ENCODE data around the gene RYR3. TPM values are rescaled to one million over a fixed set of nuclear protein-coding genes. Genes with fewer than 3 reads are reported as not detected.
"Not testable (repeated sequence)": the region's sequence is repeated elsewhere in the genome, so short reads cannot be mapped to it uniquely, and the experiment has no call there.

The RYR3 gene
- total and polyA plus RNA-seq, 2 donors (not counting 1 experiment from before 2014, with no cell fraction given) = 0.17 TPM; not detected in 1

DNA sequence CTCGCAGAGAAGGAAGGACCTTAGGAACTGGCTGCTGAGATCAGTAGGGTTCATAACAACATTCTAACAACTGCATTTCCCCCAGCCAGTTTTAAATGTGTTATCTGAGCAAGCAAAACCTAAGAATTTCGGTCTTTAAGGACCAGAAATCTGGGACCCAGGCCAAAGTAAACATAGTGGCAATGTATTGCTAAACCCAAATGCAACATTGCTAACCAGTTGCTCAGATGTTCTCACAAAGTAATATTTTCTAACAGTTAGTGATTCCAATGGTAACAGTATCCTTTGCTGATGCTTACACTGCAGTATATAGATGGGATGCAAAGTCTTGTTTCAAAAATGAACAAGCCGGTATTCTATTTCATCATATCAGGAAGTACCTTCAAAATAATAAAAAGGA lies 254.3 kb downstream of the RYR3 start:
- Histone ChIP-seq H3K27me3 (ENCODE audit: control insufficient read depth, insufficient read depth, low read length) (no peaks in the 10 kb centered on the region), H3K4me2 (ENCODE audit: extremely low read depth, insufficient read depth, low read length) (no peak overlapping the region), H2AFZ (ENCODE audit: low read length) (no peak overlapping the region), H3K79me2 (ENCODE audit: control insufficient read depth, insufficient read depth, low read length) (no peaks in the 10 kb centered on the region), H3K27ac (ENCODE audit: insufficient read depth, low read length) (no peak overlapping the region), H3K4me3 (replicated peaks in 1 of 4; ENCODE audit: control extremely low read depth in 1 of 4, insufficient read depth in 1 of 4, low read depth in 3 of 4, low read length in 4 of 4) (no peak overlapping the region), H3K4me1 (ENCODE audit: control insufficient read depth, extremely low read depth, insufficient read depth, low read length) (no peaks in the 10 kb centered on the region), H3K36me3 (ENCODE audit: control insufficient read depth, insufficient read depth, low read length) (no peaks in the 10 kb centered on the region), H3K9me3 (ENCODE audit: control insufficient read depth, insufficient read depth, low read depth, low read length) (no peaks in the 10 kb centered on the region), H3K9ac (ENCODE audit: insufficient read depth, low read length) (no peak overlapping the region), H4K20me1 (ENCODE audit: control insufficient read depth, extremely low read depth, insufficient read depth, low read length) (no peaks in the 10 kb centered on the region)
- TF ChIP-seq EZH2 (IDR thresholded peaks at IDR 0.05; ENCODE audit: low read length, missing control alignments) (no peak), CTCF (conservative IDR thresholded peaks at IDR 0.05 in 1 of 2, IDR thresholded peaks at IDR 0.05 in 1 of 2; ENCODE audit: low read depth in 1 of 2, low read length in 2 of 2) (no peak)
- DNase-seq (ENCODE audit: low read depth in 2 of 2) = peak; percentile 58 to 88

DNA sequence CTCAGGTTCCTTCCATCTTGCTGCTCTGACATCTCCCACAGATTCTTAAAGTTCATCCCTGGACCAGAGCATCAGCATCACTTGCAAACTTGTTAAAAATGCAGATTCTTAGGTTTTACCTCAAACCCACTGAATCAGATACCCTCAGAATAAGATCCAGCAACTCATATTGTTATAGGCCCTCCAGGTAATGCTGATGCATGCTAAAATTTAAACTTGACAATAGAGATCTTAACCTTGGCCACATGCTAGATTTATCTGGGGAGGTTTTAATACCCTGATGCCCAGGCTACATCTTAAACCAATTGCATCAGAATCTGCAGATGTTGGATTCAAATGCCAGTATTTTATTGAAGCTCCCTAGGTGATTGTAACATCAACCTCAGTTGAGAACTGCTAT lies 256.9 kb downstream of the RYR3 start:
- Histone ChIP-seq H2AFZ (ENCODE audit: low read length) (no peak overlapping the region), H3K4me2 (ENCODE audit: extremely low read depth, insufficient read depth, low read length) (no peak overlapping the region), H3K79me2 (ENCODE audit: control insufficient read depth, insufficient read depth, low read length) (no peaks in the 10 kb centered on the region), H3K4me1 (ENCODE audit: control insufficient read depth, extremely low read depth, insufficient read depth, low read length) (no peaks in the 10 kb centered on the region), H3K27ac (ENCODE audit: insufficient read depth, low read length) (no peak overlapping the region), H3K4me3 (replicated peaks in 1 of 4; ENCODE audit: control extremely low read depth in 1 of 4, insufficient read depth in 1 of 4, low read depth in 3 of 4, low read length in 4 of 4) (no peak overlapping the region), H3K9me3 (ENCODE audit: control insufficient read depth, insufficient read depth, low read depth, low read length) (no peaks in the 10 kb centered on the region), H3K27me3 (ENCODE audit: control insufficient read depth, insufficient read depth, low read length) (no peaks in the 10 kb centered on the region), H3K9ac (ENCODE audit: insufficient read depth, low read length) (no peak overlapping the region), H3K36me3 (ENCODE audit: control insufficient read depth, insufficient read depth, low read length) (no peaks in the 10 kb centered on the region), H4K20me1 (ENCODE audit: control insufficient read depth, extremely low read depth, insufficient read depth, low read length) (no peaks in the 10 kb centered on the region)
- DNase-seq (ENCODE audit: low read depth in 2 of 2) = no peak
- TF ChIP-seq EZH2 (IDR thresholded peaks at IDR 0.05; ENCODE audit: low read length, missing control alignments) (no peak), CTCF (conservative IDR thresholded peaks at IDR 0.05 in 1 of 2, IDR thresholded peaks at IDR 0.05 in 1 of 2; ENCODE audit: low read depth in 1 of 2, low read length in 2 of 2) (no peak)

DNA sequence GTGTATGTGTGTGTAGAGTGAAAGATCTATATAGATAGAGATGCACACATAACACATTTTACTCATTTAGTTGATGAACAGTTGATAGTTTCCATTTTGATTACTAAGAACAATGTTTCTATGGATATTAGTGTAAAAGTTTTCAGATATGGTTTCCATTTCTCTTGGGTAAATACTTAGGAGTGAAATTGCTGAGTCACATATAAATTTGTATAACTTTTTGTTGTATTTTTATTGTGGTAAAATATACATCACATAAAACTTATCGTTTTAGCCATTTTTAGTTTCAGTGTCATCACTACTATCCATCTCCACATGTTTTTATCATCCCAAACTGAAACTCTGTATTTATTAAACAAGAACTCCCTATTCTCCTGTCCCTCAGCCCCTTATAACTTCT lies 258.3 kb downstream of the RYR3 start:
- no peak overlapping the region for H3K9ac ChIP-seq (ENCODE audit: insufficient read depth, low read length)
- TF ChIP-seq EZH2 (IDR thresholded peaks at IDR 0.05; ENCODE audit: low read length, missing control alignments) = no peak
- no peak for TF ChIP-seq CTCF (conservative IDR thresholded peaks at IDR 0.05 in 1 of 2, IDR thresholded peaks at IDR 0.05 in 1 of 2; ENCODE audit: low read depth in 1 of 2, low read length in 2 of 2)

DNA sequence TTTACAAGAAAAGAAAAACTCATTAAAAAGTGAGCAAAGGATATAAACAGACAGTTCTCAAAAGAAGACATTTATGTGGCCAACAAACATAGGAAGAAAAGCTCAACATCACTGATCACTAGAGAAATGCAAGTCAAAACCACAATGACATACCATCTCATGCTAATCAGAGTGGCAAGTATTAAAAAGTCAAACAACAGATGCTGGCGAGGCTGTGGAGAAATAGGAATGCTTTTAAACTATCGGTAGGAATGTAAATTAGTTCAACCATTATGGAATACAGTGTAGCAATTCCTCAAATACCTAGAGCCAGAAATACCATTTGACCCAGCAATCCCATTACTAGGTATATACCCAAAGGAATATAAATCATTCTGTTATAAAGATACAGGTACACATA lies 267.1 kb downstream of the RYR3 start:
- not testable (repeated sequence) for H3K4me3 ChIP-seq (replicated peaks in 1 of 4; ENCODE audit: control extremely low read depth in 1 of 4, insufficient read depth in 1 of 4, low read depth in 3 of 4, low read length in 4 of 4); H3K9me3 ChIP-seq (ENCODE audit: control insufficient read depth, insufficient read depth, low read depth, low read length); H3K4me2 ChIP-seq (ENCODE audit: extremely low read depth, insufficient read depth, low read length); H3K36me3 ChIP-seq (ENCODE audit: control insufficient read depth, insufficient read depth, low read length); H3K79me2 ChIP-seq (ENCODE audit: control insufficient read depth, insufficient read depth, low read length); H3K27me3 ChIP-seq (ENCODE audit: control insufficient read depth, insufficient read depth, low read length); H4K20me1 ChIP-seq (ENCODE audit: control insufficient read depth, extremely low read depth, insufficient read depth, low read length); H2AFZ ChIP-seq (ENCODE audit: low read length); H3K9ac ChIP-seq (ENCODE audit: insufficient read depth, low read length); H3K4me1 ChIP-seq (ENCODE audit: control insufficient read depth, extremely low read depth, insufficient read depth, low read length); H3K27ac ChIP-seq (ENCODE audit: insufficient read depth, low read length)
- peak in 1 of 2 donors; percentile 11 for DNase-seq (ENCODE audit: low read depth in 2 of 2)

More for the DNA sequence above, 258.3 kb downstream of the RYR3 start:
- Histone ChIP-seq H3K27me3 (ENCODE audit: control insufficient read depth, insufficient read depth, low read length) (no peaks in the 10 kb centered on the region), H3K4me1 (ENCODE audit: control insufficient read depth, extremely low read depth, insufficient read depth, low read length) (no peaks in the 10 kb centered on the region), H3K36me3 (ENCODE audit: control insufficient read depth, insufficient read depth, low read length) (no peaks in the 10 kb centered on the region), H3K27ac (ENCODE audit: insufficient read depth, low read length) (no peak overlapping the region), H3K9me3 (ENCODE audit: control insufficient read depth, insufficient read depth, low read depth, low read length) (no peaks in the 10 kb centered on the region), H3K4me3 (replicated peaks in 1 of 4; ENCODE audit: control extremely low read depth in 1 of 4, insufficient read depth in 1 of 4, low read depth in 3 of 4, low read length in 4 of 4) (no peak overlapping the region), H3K4me2 (ENCODE audit: extremely low read depth, insufficient read depth, low read length) (no peak overlapping the region), H4K20me1 (ENCODE audit: control insufficient read depth, extremely low read depth, insufficient read depth, low read length) (no peaks in the 10 kb centered on the region), H3K79me2 (ENCODE audit: control insufficient read depth, insufficient read depth, low read length) (no peaks in the 10 kb centered on the region), H2AFZ (ENCODE audit: low read length) (no peak overlapping the region)
- DNase-seq (ENCODE audit: low read depth in 2 of 2) = no peak
